GOT3 (cell line): Measurements from ENCODE around the gene KCTD14.
"Not testable (repeated sequence)": the region's sequence is repeated elsewhere in the genome, so short reads cannot be mapped to it uniquely, and the experiment has no call there.

Source experiments
- DNase-seq: peaks from one replicate; lab custom pipeline; 2025; ENCODE audit warnings: mixed read lengths; lab: John Stamatoyannopoulos, UW

The KCTD14 gene

GRCh38 chr11:78022397-78023396 is at the start of gene KCTD14:
Gene KCTD14, minus strand, starts transcription at chr11:78023276. Its CDS starts 27 bp downstream, at chr11:78023249.
- DNase-seq, result no peak

- DNase-seq, result no peak
Observed at GRCh38 chr11:78072455-78072854, 49.4 kb upstream of the KCTD14 start.

GRCh38 chr11:78071717-78072116 is 48.6 kb upstream of the KCTD14 start:
- no peak for DNase-seq

- no peak for DNase-seq
Observed at GRCh38 chr11:78070621-78071020, 47.5 kb upstream of the KCTD14 start.

GRCh38 chr11:78069465-78069864 is 46.4 kb upstream of the KCTD14 start:
- no peak for DNase-seq

- DNase-seq, result no peak
Observed at GRCh38 chr11:78067704-78068103, 44.6 kb upstream of the KCTD14 start.

- no peak for DNase-seq
Observed at GRCh38 chr11:78066471-78066870, 43.4 kb upstream of the KCTD14 start.

GRCh38 chr11:78065203-78065602 is 42.1 kb upstream of the KCTD14 start:
- no peak for DNase-seq

- no peak for DNase-seq
Observed at GRCh38 chr11:78063440-78064181, 40.5 kb upstream of the KCTD14 start, which contains the start of gene THRSP. Gene THRSP, plus strand, starts transcription at chr11:78063861. Its CDS starts 21 bp downstream, at chr11:78063882.

- DNase-seq, result no peak
Observed at GRCh38 chr11:78062671-78063070, 39.6 kb upstream of the KCTD14 start.

GRCh38 chr11:78061921-78062311 is 38.8 kb upstream of the KCTD14 start:
- no peak for DNase-seq

GRCh38 chr11:78061088-78061920 is 38.2 kb upstream of the KCTD14 start:
- DNase-seq, result no peak

- no peak for DNase-seq
Observed at GRCh38 chr11:78060533-78060932, 37.5 kb upstream of the KCTD14 start.

GRCh38 chr11:78059749-78060328 is 36.8 kb upstream of the KCTD14 start:
- not testable (repeated sequence) for DNase-seq

GRCh38 chr11:78057462-78058055 is 34.5 kb upstream of the KCTD14 start:
- no peak for DNase-seq

GRCh38 chr11:78056093-78056492 is 33.0 kb upstream of the KCTD14 start:
- DNase-seq, result no peak

GRCh38 chr11:78054971-78055370 is 31.9 kb upstream of the KCTD14 start:
- no peak for DNase-seq

GRCh38 chr11:78050964-78051831 is 28.1 kb upstream of the KCTD14 start:
- DNase-seq, result no peak

- DNase-seq, result no peak
Observed at GRCh38 chr11:78049348-78049747, 26.3 kb upstream of the KCTD14 start.

GRCh38 chr11:78048561-78048960 is 25.5 kb upstream of the KCTD14 start:
- DNase-seq, result no peak
